CD4-positive, alpha-beta T cell treated with Interleukin-12 subunit alpha and Interleukin-12 subunit beta, for 1 hour (primary cell): ENCODE measurements around the gene C22orf42.
A peak's percentile ranks its signal among the peaks of the same experiment; 100 is the strongest.

ENCODE experiments used
- DNase-seq: peaks from one replicate; pipeline ENCODE4 v3.0.0-alpha.2; 2020

C22orf42 gene

DNA sequence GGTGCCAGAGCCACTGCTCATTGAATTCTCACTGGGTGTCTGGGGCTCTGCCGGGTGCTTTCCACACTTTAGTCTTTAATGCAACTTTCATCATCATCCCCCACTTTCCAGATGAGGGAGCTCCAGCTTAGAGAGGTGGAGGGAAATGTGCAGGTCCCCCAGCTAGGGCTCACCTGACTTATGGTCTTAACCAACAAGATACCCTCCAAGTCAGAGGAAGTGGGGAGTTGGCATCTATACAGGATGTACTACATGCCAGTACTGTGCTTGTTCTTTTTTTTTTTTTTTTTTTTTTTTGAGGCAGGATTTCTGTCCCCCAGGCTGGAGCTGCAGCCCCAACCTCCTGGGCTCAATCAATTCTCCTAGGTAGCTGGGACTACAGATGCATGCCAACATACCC is 26.3 kb downstream of the C22orf42 start:
- no peak for DNase-seq

DNA sequence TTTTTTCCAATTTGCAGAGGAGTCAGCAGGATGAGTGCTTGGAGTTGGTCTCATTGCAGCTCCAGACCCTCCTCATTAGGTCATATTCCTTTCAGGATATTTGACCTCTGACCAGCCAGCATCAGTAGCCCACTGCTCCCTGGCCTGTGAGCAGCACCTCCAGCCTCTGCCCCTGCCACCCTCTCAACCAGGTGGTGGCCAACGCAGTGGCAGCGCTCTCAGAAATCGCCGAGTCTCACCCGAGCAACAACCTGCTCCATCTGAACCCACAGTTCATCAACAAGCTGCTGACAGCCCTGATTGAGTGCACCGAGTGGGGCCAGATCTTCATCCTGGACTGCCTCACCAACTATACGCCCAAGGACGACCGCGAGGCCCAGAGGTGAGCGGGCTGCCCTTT is 27.0 kb downstream of the C22orf42 start:
- no peak for DNase-seq

DNA sequence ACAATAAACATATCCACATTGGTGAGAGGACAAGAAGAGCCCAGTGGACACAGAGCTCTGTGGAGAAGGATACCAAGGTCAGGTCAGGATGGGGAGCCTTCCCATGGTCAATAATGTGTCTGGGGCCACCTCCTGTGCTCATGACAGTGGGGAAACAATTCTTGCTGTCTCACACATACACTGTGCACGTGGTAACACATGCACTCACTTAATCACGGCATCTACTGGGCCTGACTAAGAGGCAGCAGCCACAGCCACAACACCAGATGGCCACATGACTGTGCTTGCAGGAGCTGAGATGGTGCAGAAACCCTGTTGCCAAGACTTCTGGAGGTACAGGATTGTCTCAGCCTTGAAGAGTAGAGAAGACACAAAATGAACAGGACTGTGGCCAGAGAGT is 28.6 kb downstream of the C22orf42 start:
- no peak for DNase-seq

DNA sequence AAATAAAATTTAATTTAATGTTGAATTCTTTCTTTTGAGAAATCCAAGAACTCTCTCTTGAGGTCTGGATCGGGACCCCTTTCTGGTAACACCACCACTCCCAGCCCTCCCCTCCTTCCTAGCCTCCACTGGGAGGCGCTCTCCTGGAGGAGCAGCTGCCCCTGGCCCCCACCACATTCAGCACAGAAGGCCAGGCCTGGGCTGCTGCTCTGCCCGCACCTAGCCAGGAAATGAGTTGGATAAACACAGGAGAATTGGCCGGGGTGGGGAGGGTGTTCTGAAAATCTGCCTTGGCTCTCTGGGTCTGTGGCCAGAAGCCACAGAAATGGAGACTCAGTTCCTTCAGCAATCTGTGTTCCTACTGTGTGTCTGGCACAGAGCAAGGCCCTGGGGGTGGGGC is 31.2 kb downstream of the C22orf42 start:
- no peak for DNase-seq

DNA sequence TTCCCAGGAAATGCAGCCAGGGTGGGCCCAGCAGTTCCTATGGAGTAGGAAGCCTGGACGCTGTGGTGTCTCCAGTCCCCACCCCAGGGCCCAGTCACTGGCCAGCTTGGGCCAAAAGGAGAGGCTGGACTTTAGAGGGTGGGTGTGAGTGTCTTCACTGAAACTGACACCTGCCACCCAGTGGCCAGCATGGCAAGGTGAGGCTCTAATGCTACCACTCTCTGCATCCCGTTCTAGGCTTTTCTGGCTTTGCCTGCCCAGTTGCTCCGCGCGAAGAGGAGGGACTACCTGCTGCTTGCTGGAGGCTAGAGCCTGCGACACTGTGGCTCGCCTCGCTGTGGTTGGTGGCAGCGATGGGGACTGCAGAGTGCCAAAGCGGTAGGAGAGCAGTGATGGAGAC is 35.4 kb downstream of the C22orf42 start:
- no peak for DNase-seq

DNA sequence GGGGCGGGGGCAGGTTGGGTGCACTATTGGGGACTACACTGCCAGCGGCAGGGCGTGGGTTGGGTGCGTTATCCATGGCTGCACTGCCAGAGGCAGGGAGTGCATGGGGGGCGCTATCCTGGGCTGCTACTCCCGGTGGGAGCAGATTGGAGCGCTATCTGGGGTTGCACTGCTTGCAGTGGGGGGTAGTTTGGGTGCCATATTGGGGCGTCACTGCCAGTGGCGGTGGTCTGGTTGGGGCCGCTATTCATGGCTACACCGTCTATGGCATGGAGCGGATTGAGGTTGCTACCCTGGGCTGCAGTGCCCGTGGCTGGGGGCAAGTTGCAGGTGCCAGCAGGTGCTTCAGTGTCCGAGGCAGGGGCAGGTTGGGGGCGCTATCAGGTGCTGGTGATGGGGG is 36.2 kb downstream of the C22orf42 start:
- DNase-seq = no peak

DNA sequence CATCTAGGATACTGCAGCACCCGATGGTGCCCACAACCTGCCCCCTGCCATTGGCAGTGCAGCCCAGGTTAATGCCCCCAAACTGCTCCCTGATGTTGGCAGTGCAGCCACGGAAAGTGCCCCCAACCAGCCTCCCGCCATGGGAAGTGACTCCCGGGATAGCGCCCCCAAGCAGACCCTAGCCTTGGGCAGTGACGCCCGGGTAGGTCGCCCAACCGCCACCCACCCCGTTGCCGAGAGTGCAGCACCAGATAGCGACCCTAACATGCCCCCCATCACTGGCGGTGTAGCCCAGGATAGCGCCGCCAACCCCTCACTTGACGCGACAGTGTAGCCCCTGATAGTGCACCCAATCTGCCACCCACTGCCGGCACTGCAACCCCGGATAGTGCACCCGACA is 38.5 kb downstream of the C22orf42 start:
- no peak for DNase-seq

DNA sequence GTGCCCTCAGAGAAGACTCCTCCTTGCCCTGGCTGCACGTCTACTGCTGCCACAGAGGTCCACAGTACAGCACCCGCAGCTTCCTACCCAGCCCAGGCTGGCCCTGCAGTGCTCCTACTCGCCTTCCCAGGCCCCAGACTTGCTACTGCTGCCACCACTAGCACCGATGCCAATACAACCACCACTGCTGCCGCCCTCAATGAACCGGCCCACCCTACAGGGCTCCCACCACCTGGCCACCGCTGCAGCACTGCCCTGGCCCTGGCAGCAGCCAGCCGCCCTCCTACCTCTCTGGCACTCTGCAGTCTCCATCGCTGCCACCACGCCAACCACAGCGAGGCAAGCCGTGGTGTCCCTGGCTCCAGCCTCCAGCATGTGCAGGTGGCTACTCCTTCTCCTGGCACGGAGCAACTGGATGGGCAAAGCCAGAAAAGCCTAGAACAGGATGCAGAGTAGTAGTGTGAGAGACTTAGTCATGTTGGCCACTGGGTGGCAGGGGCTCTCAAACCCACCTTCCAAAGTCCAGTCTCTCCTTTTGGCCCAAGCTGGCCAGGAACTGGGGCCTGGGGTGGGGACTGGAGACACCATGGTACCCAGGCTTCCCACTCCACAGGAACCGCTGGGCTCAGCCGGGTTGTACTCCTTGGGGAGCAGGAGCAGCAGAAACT is 39.4 kb downstream of the C22orf42 start:
- DNase-seq = no peak

DNA sequence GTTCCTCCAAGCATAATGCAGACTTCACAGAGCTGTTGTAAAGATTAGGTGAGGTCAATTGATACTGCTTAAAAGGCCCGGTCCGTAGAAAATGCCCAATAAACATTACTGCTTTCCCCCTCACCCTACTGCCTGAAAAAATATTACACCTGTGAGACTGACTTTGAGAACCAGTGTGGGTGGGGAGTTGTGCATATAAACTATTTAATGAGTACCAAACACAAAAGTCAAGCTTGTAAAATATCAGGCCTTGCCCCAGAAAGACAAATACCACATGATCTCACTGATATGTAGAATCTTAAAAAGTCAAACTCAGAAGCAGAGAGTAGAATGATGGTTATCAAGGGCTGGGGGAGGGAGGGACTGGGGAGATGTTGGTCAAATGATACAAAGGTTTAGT is 46.7 kb downstream of the C22orf42 start:
- DNase-seq = no peak

DNA sequence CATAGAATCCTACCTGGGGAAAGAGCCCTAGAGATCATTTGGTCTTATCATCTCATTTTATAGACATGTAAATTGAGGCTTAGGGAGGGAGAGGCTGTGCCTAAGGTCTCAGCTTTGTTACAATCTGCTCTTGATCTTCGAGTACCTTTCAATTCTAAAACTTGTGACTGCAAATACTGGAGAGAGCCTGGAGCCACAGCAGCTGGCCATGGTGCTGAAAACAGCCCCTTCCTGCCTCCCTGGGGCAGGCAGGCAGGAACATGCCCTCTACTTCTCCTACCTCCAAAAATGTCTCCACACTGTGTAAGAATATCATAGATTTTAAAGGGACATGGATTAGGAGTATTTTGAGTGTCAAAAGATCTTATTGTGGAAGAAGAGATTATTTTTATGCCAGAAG is 52.2 kb downstream of the C22orf42 start:
- DNase-seq = no peak

DNA sequence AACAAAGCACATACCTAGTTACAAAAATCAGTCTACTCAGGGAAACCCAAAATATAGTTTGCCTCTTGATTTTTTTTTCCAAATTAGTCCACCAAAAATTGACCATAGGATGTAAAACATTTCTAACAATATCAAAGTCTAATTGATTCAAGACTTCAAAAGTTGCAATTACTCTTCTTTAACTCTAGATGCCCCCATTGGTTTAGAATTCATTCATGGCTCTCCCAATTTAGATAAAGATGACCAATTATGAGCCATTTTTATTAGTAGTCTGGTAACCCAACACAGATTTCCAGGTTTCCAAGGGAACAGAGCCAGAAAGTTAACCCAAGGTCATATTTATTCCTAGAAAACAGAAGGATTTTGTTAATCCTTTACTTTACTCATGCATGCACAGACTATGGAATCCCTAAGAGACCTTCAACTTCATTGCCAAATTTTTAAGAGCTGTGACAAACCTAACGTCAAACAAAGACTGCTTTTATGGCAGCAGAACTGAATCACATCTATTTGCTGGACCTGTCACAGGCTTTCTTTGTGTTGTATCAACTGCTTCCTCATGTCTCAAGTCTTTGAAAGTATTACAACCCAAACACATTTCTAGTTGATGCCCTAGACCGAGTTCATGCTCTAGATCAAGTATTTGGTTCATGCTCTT is 55.3 kb downstream of the C22orf42 start:
- peak; percentile 36 for DNase-seq

DNA sequence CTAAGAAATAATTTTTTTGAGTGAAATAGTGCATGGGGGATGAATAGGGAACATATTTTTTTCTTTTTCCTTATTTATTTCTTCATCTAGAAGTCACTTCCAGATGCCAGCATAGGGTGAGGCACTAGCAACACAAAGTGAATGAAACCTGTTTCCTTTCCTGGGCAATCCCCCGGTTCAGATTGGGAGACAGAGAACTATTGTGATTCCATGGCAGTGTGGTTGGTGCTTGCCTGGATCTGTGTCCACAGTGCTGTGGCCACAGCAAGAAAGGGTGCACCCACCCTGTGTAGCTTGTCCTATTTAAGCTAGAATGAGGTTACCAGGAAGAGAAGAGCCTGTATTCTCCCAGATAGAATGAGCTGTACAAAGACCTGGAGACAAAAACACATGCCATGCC is 58.4 kb downstream of the C22orf42 start:
- no peak for DNase-seq
